ENCODE data around the gene USP20. TPM values are rescaled to one million over a fixed set of nuclear protein-coding genes. Genes with fewer than 3 reads are reported as not detected.

USP20 gene
- total and polyA plus RNA-seq, 8 donors = 7.3 to 52.1 (median 17.1) TPM

- intact Hi-C loops (cut with DNase I; ENCODE audit: low total_unique reads) = no loop called here
- WGBS, 5 donors = 77 to 90% (median 82%) methylated on average over 6 of the region's 6 CpGs
- Histone ChIP-seq H3K4me3 (no peak overlapping the region), H3K36me3 (peaks cover 40 to 97% (median 92%) of the 10 kb centered on the region in 4 donors), H3K9me3 (no peaks in the 10 kb centered on the region), H3K27ac (no peak overlapping the region), H3K4me1 (peaks cover 0 to 25% (median 6%) of the 10 kb centered on the region in 4 donors), H3K27me3 (no peaks in the 10 kb centered on the region)
- TF ChIP-seq CTCF (IDR thresholded peaks at IDR 0.05) (no peak), POLR2A (IDR thresholded peaks at IDR 0.05) (no peak), EP300 (IDR thresholded peaks at IDR 0.05) (no peak), POLR2AphosphoS5 (IDR thresholded peaks at IDR 0.05) (no peak)
- DNase-seq = no peak
Measured at GRCh38 chr9:129811967-129812363, 23.3 kb upstream of the USP20 start.

- no peak overlapping the region for H3K27ac ChIP-seq
- WGBS, 5 donors = 62 to 76% (median 72%) methylated on average over 8 to 9 of the region's 9 CpGs
- H3K36me3 ChIP-seq = peaks cover 40 to 97% (median 92%) of the 10 kb centered on the region in 4 donors
- TF ChIP-seq POLR2AphosphoS5 (IDR thresholded peaks at IDR 0.05) (no peak), EP300 (IDR thresholded peaks at IDR 0.05) (no peak), CTCF (IDR thresholded peaks at IDR 0.05) (no peak), POLR2A (IDR thresholded peaks at IDR 0.05) (no peak)
- no peak overlapping the region for H3K4me3 ChIP-seq
- intact Hi-C loops (cut with DNase I; ENCODE audit: low total_unique reads) = no loop called here
- no peak for DNase-seq
- peaks cover 0 to 23% (median 6%) of the 10 kb centered on the region in 4 donors for H3K4me1 ChIP-seq
- no peaks in the 10 kb centered on the region for H3K27me3 ChIP-seq
- no peaks in the 10 kb centered on the region for H3K9me3 ChIP-seq
Measured at GRCh38 chr9:129812385-129812784, 22.9 kb upstream of the USP20 start.

DNA sequence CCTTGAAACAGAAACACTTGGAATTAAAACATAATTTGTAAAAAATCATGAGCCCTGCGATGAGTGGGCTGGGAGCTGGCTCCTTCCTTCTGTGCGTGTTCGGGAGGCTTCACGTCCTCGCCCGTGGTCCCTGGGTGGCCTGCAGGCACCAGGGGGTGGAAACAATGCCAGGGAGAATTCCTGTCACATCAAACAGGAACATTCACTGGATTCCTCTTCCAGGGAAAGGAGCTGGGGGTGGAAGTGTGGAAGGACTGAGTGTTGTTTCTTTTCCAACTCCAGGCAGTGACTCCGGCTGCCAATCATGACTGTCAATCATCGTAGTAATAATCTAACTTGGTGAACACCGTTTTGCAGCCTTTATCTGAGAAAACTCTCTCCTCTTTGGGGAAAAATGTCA lies 21.6 kb upstream of the USP20 start:
- no peak for TF ChIP-seq CTCF (IDR thresholded peaks at IDR 0.05)
- TF ChIP-seq POLR2AphosphoS5 (IDR thresholded peaks at IDR 0.05) = no peak
- TF ChIP-seq POLR2A (IDR thresholded peaks at IDR 0.05) = no peak
- no peak for TF ChIP-seq EP300 (IDR thresholded peaks at IDR 0.05)
- DNase-seq = no peak
- intact Hi-C loops (cut with DNase I; ENCODE audit: low total_unique reads) = no loop called here
- 77 to 85% (median 84%) methylated on average over 9 of the region's 9 CpGs for WGBS, 5 donors
- Histone ChIP-seq H3K27me3 (no peaks in the 10 kb centered on the region), H3K36me3 (peaks cover 49 to 98% (median 94%) of the 10 kb centered on the region in 4 donors), H3K4me1 (peaks cover 0 to 23% (median 6%) of the 10 kb centered on the region in 4 donors), H3K27ac (no peak overlapping the region), H3K4me3 (no peak overlapping the region), H3K9me3 (no peaks in the 10 kb centered on the region)

- DNase-seq = no peak
- Histone ChIP-seq H3K4me3 (no peak overlapping the region), H3K27me3 (no peaks in the 10 kb centered on the region), H3K4me1 (peaks cover 0 to 23% (median 6%) of the 10 kb centered on the region in 4 donors), H3K27ac (no peak overlapping the region), H3K9me3 (no peaks in the 10 kb centered on the region), H3K36me3 (peaks cover 46 to 98% (median 94%) of the 10 kb centered on the region in 4 donors)
- intact Hi-C loops (cut with DNase I; ENCODE audit: low total_unique reads) = no loop called here
- TF ChIP-seq CTCF (IDR thresholded peaks at IDR 0.05) (no peak), EP300 (IDR thresholded peaks at IDR 0.05) (no peak), POLR2AphosphoS5 (IDR thresholded peaks at IDR 0.05) (no peak), POLR2A (IDR thresholded peaks at IDR 0.05) (no peak)
- 86 to 90% (median 87%) methylated on average over 14 to 17 of the region's 17 CpGs for WGBS, 5 donors
Measured at GRCh38 chr9:129814432-129815223, 20.6 kb upstream of the USP20 start.

Data from stomach (tissue), 9 donors.